ENCODE data around the gene TXN2.
"Not testable (repeated sequence)": the region's sequence is repeated elsewhere in the genome, so short reads cannot be mapped to it uniquely, and the experiment has no call there.

Gene TXN2

GRCh38 chr22:36455571-36456463, 25.6 kb downstream of the TXN2 start:
- no peak for DNase-seq (ENCODE audit: low spot score)

- DNase-seq (ENCODE audit: low spot score): peak; percentile 94
Measured at GRCh38 chr22:36454916-36455570, 26.4 kb downstream of the TXN2 start.

- DNase-seq (ENCODE audit: low spot score): no peak
Measured at GRCh38 chr22:36453855-36454378, 27.5 kb downstream of the TXN2 start.

- DNase-seq (ENCODE audit: low spot score): not testable (repeated sequence)
Measured at GRCh38 chr22:36452978-36453607, 28.3 kb downstream of the TXN2 start.

GRCh38 chr22:36452250-36452977, 29.0 kb downstream of the TXN2 start:
- no peak for DNase-seq (ENCODE audit: low spot score)

- not testable (repeated sequence) for DNase-seq (ENCODE audit: low spot score)
Measured at GRCh38 chr22:36450923-36451322, 30.5 kb downstream of the TXN2 start.

GRCh38 chr22:36449596-36450175, 31.8 kb downstream of the TXN2 start:
- DNase-seq (ENCODE audit: low spot score): no peak

- no peak for DNase-seq (ENCODE audit: low spot score)
Measured at GRCh38 chr22:36447632-36448031, 33.8 kb downstream of the TXN2 start.

- DNase-seq (ENCODE audit: low spot score): no peak
Measured at GRCh38 chr22:36445158-36445668, 36.2 kb downstream of the TXN2 start.

- no peak for DNase-seq (ENCODE audit: low spot score)
Measured at GRCh38 chr22:36443198-36443770, 38.2 kb downstream of the TXN2 start.

GRCh38 chr22:36442506-36443197, 38.8 kb downstream of the TXN2 start:
- no peak for DNase-seq (ENCODE audit: low spot score)

- DNase-seq (ENCODE audit: low spot score): no peak
Measured at GRCh38 chr22:36440429-36441002, 40.9 kb downstream of the TXN2 start.

- no peak for DNase-seq (ENCODE audit: low spot score)
Measured at GRCh38 chr22:36439481-36440271, 41.8 kb downstream of the TXN2 start.

- DNase-seq (ENCODE audit: low spot score): no peak
Measured at GRCh38 chr22:36435516-36436415, 45.7 kb downstream of the TXN2 start.

- no peak for DNase-seq (ENCODE audit: low spot score)
Measured at GRCh38 chr22:36433318-36434231, 47.9 kb downstream of the TXN2 start.

GRCh38 chr22:36432592-36433317, 48.7 kb downstream of the TXN2 start:
- no peak for DNase-seq (ENCODE audit: low spot score)

Measured in SK-N-DZ (cell line).